Mesodermal cell (in vitro differentiated cells): ENCODE measurements around the gene LAMB4.

Experiments used
- H3K27ac ChIP-seq: 2 replicates; pipeline ENCODE4 v1.7.0; 2013; ENCODE audit warnings: mild to moderate bottlenecking, low read depth, low read length, moderate library complexity; ENCODE audit not compliant: severe bottlenecking
- H3K36me3 ChIP-seq: 2 replicates; pipeline ENCODE4 v1.7.1; 2013; ENCODE audit warnings: mild to moderate bottlenecking, low read length, moderate library complexity; ENCODE audit not compliant: control insufficient read depth, insufficient read depth
- H3K4me1 ChIP-seq: one replicate; pipeline ENCODE4 v1.7.1; 2013; ENCODE audit warnings: mild to moderate bottlenecking, low read length; ENCODE audit not compliant: insufficient read depth, control insufficient read depth, poor library complexity, severe bottlenecking
- H3K4me3 ChIP-seq: 2 replicates; pipeline ENCODE4 v1.7.0; 2013; ENCODE audit warnings: low read length, control low read depth, mild to moderate bottlenecking; ENCODE audit not compliant: insufficient read depth, poor library complexity, severe bottlenecking; ENCODE audit errors: extremely low read depth
- H3K9me3 ChIP-seq: 2 replicates; pipeline ENCODE4 v1.7.1; 2013; ENCODE audit warnings: mild to moderate bottlenecking, low read length, moderate library complexity; ENCODE audit not compliant: control insufficient read depth
- WGBS, 2 experiments: methylation state at CpG; one replicate each; pipeline ENCODE4 v1.1.5; 2013; ENCODE audit warnings: missing lambda C conversion rate in 2 of 2; ENCODE audit not compliant: insufficient coverage in 2 of 2; 5-methylcytosine and 5-hydroxymethylcytosine counted together

The LAMB4 gene

DNA sequence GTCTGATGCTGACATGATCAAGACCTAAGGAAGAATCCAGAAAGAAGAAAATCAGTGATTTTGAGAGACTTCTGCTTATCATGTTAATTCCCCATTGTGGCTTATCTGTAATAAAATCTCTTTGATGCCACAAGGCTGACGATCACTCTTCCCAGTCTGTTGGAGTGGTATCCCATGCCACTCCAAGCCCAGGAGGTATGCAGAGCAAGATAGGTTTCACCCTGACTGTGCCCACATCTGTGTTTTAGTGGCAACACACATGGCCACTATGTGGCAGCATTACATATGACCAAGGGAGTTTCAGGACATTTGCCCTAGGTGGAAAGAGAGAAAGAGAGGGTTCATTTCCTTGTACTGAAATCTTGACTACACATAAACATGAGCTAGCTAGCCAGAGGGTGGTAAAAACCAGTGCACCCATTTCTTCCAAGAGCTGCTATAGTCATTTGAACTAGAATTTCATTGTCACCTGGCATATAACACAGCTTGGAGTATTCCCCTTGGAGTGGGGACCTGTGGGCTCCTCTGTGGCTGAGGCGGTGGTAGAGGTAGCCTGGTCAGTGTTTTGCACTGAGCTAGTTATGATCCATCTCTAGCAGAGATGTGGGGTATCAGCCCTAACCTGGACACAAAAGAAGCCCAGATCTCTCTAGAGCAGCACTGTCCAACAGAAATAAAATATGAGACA, 20.8 kb downstream of the LAMB4 start:
- Histone ChIP-seq H3K9me3 (no peaks in the 10 kb centered on the region), H3K36me3 (no peaks in the 10 kb centered on the region), H3K4me3 (no peak overlapping the region), H3K4me1 (no peaks in the 10 kb centered on the region), H3K27ac (no peak overlapping the region)
- 64 to 78% methylated on average over 1 of the region's 2 CpGs for WGBS, 2 experiments

DNA sequence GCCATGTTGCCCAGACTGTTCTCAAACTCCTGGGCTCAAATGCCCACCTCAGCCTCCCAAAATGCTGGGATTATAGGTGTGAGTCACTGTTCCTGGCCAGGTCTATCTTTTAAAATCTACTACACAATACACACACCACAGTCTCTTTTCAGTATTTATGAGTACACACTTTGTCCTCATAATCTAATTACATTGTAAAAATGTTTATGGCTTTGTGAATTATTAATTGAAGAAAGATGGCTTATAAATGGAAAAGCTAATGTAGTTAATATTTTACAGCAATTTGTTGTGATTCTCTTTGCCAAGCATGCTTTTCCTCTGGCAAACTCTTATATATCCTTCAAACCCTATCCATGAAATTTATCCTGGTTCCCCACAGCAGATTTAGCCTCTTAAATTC, 22.0 kb downstream of the LAMB4 start:
- Histone ChIP-seq H3K27ac (no peak overlapping the region), H3K36me3 (no peaks in the 10 kb centered on the region), H3K9me3 (no peaks in the 10 kb centered on the region), H3K4me3 (no peak overlapping the region), H3K4me1 (peaks cover 8% of the 10 kb centered on the region)

DNA sequence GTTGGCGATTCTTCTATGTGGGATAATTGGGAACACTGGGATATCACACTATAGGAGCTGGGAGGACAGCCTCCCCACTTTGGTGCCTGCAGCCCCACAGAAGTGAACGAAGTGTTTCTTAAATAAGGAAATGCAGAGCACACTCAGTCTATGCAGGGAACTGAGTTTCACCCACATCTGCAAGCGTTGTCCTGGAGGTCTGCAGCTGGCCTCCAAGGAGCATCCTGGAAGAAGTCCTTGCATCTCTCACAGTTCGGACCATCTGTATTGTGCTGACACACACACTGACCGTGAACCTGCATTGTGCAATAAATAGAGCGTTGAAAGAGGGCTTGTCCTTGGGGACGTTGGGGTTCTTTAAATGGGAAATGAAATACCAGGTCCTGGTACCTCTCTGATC, 25.8 kb downstream of the LAMB4 start:
- WGBS, 2 experiments, result 91 to 93% methylated on average over 5 of the region's 7 CpGs
- H3K9me3 ChIP-seq, result no peaks in the 10 kb centered on the region
- no peaks in the 10 kb centered on the region for H3K36me3 ChIP-seq
- peaks cover 8% of the 10 kb centered on the region for H3K4me1 ChIP-seq
- no peak overlapping the region for H3K27ac ChIP-seq
- no peak overlapping the region for H3K4me3 ChIP-seq

DNA sequence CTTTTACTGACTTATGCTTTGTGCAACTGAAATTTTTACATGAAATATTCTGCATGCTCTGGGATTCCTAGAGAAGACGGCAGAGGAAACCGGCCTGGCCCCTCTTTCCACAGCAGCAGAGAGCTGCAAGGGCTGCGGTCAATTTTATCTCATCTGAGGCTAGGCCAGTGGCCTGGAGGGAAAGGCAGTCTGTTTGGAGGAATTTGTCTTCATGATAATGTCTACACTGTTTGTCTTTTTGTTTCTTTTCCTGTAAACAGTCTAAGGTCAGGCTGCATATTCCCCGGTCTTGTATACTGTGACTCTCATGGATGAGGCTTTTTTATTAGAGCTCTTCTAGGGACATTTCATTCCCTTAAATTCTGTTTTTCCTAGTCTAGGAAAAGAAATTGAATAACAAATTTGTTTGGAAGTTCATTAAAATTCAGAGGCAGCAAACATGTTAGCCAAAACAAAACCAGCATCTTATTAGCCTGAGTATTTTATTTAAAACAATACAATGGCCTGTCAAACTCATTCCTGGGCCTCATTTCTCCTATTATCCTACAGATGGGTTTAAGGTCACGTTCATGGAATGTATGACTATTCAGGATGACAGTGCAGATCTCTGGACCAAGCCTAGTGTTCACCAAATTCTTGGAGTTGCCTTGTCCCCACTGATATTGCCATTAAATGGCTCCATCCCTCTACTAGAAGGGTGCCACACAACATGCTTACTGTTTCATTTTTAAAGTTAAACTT, 26.4 kb downstream of the LAMB4 start:
- Histone ChIP-seq H3K36me3 (no peaks in the 10 kb centered on the region), H3K4me1 (peaks cover 8% of the 10 kb centered on the region), H3K4me3 (no peak overlapping the region), H3K27ac (peak overlapping the region; percentile 29), H3K9me3 (no peaks in the 10 kb centered on the region)
- WGBS, 2 experiments, result 91 to 93% methylated on average over 4 to 5 of the region's 5 CpGs

- H3K9me3 ChIP-seq, result no peaks in the 10 kb centered on the region
- H3K36me3 ChIP-seq, result no peaks in the 10 kb centered on the region
- WGBS, 2 experiments, result 90 to 91% methylated on average over 18 to 20 of the region's 20 CpGs
- H3K4me1 ChIP-seq, result peaks cover 8% of the 10 kb centered on the region
- H3K4me3 ChIP-seq, result no peak overlapping the region
- no peak overlapping the region for H3K27ac ChIP-seq
These were observed 27.4 kb downstream of the LAMB4 start for GRCh38 chr7:108102671-108103312.

GRCh38 chr7:108101759-108102158, 28.4 kb downstream of the LAMB4 start:
- Histone ChIP-seq H3K27ac (no peak overlapping the region), H3K36me3 (no peaks in the 10 kb centered on the region), H3K9me3 (no peaks in the 10 kb centered on the region), H3K4me1 (peaks cover 8% of the 10 kb centered on the region), H3K4me3 (no peak overlapping the region)
- 91 to 100% methylated on average over 3 of the region's 3 CpGs for whole genome bisulfite sequencing, 2 experiments

DNA sequence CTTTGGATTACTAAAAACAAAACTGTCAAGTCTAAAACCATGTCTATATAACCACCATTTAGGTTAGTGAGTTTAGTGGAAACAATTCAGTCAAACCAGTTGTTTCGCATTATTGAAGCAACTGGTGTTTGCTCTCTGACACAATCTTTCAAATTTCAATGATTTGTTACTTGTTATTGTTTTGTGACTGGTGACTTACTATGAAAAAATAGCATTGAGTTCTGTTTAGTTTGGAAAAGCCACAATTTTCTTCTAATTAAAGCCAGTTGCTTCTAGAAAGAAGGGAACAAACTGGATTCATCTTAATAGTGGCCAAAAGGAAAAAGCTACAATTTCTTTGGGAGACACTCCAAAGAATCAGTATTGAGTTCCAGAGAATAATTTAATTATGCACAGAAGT, 30.4 kb downstream of the LAMB4 start:
- Histone ChIP-seq H3K36me3 (no peaks in the 10 kb centered on the region), H3K27ac (no peak overlapping the region), H3K9me3 (no peaks in the 10 kb centered on the region), H3K4me3 (no peak overlapping the region), H3K4me1 (peaks cover 18% of the 10 kb centered on the region)
- 100% methylated on average over 1 of the region's 1 CpG; no CpG with 5 or more reads in 1 of the 2 experiments for WGBS, 2 experiments

- Histone ChIP-seq H3K36me3 (no peaks in the 10 kb centered on the region), H3K4me3 (no peak overlapping the region), H3K4me1 (peaks cover 21% of the 10 kb centered on the region), H3K9me3 (no peaks in the 10 kb centered on the region), H3K27ac (no peak overlapping the region)
- 90 to 92% methylated on average over 3 of the region's 7 CpGs for WGBS, 2 experiments
These were observed 32.5 kb downstream of the LAMB4 start for GRCh38 chr7:108097703-108098102.

DNA sequence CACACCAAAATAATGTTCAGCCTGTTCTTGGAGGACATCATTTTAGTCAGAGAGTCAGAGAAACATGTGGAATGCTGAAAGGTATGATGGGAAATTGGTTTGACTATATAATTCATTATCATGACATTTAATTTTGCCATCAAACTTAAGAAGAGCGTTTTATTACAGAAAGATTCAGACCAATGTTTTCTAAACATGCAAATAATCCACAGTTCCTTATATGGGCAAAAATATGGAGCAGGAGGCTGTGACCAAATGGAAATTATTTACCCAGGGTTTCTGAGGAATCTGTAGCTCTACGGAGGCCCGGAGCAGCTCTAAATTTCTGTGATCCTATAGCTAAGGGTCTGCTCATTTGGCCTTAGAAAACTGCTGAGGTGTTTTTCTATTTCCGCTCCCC, 33.2 kb downstream of the LAMB4 start:
- WGBS, 2 experiments, result 87 to 100% methylated on average over 2 of the region's 4 CpGs
- H3K4me1 ChIP-seq, result peaks cover 25% of the 10 kb centered on the region
- no peaks in the 10 kb centered on the region for H3K36me3 ChIP-seq
- no peak overlapping the region for H3K27ac ChIP-seq
- no peaks in the 10 kb centered on the region for H3K9me3 ChIP-seq
- no peak overlapping the region for H3K4me3 ChIP-seq

- Histone ChIP-seq H3K9me3 (no peaks in the 10 kb centered on the region), H3K4me3 (no peak overlapping the region), H3K27ac (peak overlapping the region; percentile 89), H3K4me1 (peaks cover 30% of the 10 kb centered on the region), H3K36me3 (no peaks in the 10 kb centered on the region)
- WGBS, 2 experiments, result 82 to 91% methylated on average over 6 of the region's 7 CpGs
These were observed 35.0 kb downstream of the LAMB4 start for GRCh38 chr7:108094933-108095710.
